ENCODE measurements around the gene SHISA9.

SHISA9 gene

DNA sequence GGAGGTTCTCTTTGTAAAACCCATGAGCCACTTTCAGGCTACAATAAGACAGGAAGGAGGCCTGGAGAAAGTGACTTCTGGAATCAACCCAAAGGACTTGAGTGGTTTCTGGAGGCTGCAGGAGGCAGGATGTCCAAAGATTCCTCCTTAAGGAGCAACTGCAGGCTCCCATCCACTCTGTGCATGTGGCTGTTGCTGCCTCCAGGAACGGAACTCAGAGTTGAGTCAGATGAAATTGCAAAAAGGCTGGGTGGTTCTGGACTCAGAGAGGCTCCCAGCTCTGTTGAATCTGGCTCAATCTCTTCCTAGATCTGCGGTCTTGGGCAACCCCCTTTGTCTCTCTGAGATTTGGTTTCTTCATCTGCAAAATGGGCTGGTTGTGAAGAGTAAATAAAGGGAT, 197.1 kb downstream of the SHISA9 start:
- TF ChIP-seq, protein P1, sequence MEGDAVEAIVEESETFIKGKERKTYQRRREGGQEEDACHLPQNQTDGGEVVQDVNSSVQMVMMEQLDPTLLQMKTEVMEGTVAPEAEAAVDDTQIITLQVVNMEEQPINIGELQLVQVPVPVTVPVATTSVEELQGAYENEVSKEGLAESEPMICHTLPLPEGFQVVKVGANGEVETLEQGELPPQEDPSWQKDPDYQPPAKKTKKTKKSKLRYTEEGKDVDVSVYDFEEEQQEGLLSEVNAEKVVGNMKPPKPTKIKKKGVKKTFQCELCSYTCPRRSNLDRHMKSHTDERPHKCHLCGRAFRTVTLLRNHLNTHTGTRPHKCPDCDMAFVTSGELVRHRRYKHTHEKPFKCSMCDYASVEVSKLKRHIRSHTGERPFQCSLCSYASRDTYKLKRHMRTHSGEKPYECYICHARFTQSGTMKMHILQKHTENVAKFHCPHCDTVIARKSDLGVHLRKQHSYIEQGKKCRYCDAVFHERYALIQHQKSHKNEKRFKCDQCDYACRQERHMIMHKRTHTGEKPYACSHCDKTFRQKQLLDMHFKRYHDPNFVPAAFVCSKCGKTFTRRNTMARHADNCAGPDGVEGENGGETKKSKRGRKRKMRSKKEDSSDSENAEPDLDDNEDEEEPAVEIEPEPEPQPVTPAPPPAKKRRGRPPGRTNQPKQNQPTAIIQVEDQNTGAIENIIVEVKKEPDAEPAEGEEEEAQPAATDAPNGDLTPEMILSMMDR (IDR thresholded peaks at IDR 0.05; ENCODE audit: control insufficient read depth, insufficient read depth, low read depth, low read length, missing control alignments) = no peak
- DNase-seq (ENCODE audit: low read depth) = no peak
- no peak overlapping the region for H3K4me3 ChIP-seq (ENCODE audit: control insufficient read depth, low read depth, low read length)

DNA sequence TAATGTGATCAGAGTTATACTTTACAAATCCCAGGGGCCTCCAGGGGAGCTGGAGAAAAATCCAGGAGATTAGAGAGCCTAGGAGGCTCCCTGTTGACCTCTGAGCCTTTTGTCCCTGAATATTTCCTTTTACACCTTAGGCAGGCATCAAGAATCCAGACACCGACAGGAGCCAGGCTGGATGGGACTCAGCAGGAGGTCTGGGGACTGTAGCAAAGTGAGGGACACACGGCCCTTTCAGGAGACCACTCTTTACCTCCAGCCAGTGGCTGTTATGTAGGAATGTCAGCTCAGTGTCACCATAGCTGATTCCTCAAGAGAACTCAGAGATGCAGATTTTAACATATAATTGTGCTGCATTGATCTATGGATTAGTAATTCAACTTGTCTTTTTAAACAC, 198.4 kb downstream of the SHISA9 start:
- TF ChIP-seq, protein P1 (IDR thresholded peaks at IDR 0.05; ENCODE audit: control insufficient read depth, insufficient read depth, low read depth, low read length, missing control alignments) = no peak
- DNase-seq (ENCODE audit: low read depth) = no peak
- H3K4me3 ChIP-seq (ENCODE audit: control insufficient read depth, low read depth, low read length) = no peak overlapping the region

DNA sequence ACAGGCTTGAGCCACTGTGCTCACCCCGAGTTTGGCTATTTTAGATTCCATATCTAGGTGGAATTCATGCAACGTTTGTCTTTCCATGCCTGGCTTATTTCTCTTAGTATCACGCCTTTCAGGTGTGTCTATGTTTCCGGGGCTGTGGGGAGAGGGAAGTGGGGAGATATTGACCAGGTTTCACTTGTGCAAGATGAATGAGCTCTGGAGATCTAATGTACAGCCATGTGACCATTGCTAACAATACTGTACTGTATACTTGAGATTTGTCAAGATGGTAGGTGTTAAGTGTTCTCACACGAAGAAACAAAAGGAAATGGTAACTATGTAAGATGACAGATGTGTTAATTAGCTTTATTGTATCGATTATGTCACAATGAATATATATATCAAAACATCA, 199.6 kb downstream of the SHISA9 start:
- TF ChIP-seq, protein P1 (IDR thresholded peaks at IDR 0.05; ENCODE audit: control insufficient read depth, insufficient read depth, low read depth, low read length, missing control alignments) = no peak

DNA sequence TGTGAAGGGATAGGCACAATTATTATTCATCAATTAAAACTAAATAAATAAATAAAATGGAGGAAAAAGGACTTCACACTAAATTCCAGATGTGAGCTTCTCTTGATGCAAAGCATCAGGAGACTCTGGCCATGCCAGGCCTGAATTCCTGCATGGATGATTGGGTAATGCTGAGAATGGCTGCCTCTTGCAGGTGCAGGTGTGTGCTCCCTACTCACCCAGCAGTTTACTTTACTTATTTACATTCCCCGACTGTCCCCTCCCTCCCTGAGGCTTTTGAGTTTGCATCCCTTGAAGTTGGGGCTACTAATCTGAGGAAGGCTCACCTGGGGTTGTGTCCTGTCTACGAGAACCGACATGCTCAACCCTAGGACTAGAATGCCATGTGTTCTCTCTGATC, 200.4 kb downstream of the SHISA9 start:
- no peak overlapping the region for H3K4me3 ChIP-seq (ENCODE audit: control insufficient read depth, low read depth, low read length)
- TF ChIP-seq, protein P1 (IDR thresholded peaks at IDR 0.05; ENCODE audit: control insufficient read depth, insufficient read depth, low read depth, low read length, missing control alignments) = no peak
- DNase-seq (ENCODE audit: low read depth) = no peak

More for the DNA sequence above, 199.6 kb downstream of the SHISA9 start:
- no peak for DNase-seq (ENCODE audit: low read depth)
- H3K4me3 ChIP-seq (ENCODE audit: control insufficient read depth, low read depth, low read length) = no peak overlapping the region

DNA sequence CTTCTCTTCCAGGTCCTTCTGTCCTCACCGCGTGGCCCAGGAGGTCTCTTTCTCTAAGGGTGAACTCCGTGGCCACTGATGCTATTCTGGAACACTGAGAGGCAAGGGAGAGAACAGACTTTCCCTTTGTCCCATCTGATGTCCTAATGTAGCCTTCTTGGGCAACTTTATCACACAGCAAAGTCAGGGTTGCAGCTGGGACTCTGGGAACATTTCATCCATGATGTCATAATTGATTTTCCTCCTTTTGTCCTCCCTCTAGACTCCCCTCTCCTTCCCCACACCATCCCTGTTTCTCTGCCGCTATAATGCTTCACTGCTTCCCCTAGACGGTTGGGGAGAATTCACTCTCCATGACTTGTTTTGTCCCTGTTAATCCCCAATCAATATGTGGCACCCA, 201.0 kb downstream of the SHISA9 start:
- H3K4me3 ChIP-seq (ENCODE audit: control insufficient read depth, low read depth, low read length) = no peak overlapping the region
- TF ChIP-seq, protein P1 (IDR thresholded peaks at IDR 0.05; ENCODE audit: control insufficient read depth, insufficient read depth, low read depth, low read length, missing control alignments) = no peak
- DNase-seq (ENCODE audit: low read depth) = no peak

DNA sequence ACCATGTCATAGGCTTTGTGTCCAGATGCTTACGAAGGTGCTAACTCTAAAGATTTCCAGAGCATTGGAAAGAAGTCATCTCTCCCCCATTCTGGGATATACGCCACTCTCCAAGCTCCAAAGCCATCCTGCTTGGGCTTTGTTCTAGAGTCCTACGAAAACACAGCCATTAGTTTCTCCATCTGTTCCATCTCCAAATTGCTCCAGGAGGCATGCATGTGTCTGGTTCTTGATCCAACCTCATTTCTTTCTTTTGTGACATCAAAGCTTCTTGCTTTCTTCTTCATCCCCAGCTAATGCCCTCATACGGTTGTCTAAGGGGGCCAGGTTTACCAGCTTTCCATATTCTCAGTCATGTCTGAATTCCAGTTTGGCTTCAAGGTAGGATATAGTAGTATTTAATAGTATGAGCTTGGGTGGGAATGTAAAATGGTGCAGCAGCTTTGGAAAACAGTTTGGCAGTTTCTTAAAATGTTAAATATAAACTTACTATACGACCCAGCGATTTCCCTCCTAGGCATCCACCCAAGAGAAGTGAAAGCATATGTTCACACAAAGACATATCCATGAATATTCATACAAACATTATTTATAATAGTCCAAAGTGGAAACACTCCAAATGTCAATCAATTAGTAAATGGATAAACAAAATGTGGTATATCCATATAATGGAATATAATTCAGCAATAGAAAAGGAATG, 202.6 kb downstream of the SHISA9 start:
- no peak for DNase-seq (ENCODE audit: low read depth)
- TF ChIP-seq, protein P1 (IDR thresholded peaks at IDR 0.05; ENCODE audit: control insufficient read depth, insufficient read depth, low read depth, low read length, missing control alignments) = no peak

More for the DNA sequence above, 202.6 kb downstream of the SHISA9 start:
- H3K4me3 ChIP-seq (ENCODE audit: control insufficient read depth, low read depth, low read length) = no peak overlapping the region

Measured in AG09309 (cell line).